ENCODE data around the gene GEMIN5.

GEMIN5 gene

GRCh38 chr5:154878642-154879335 is 59.2 kb downstream of the GEMIN5 start:
- DNase-seq = no peak

GRCh38 chr5:154873791-154874331 is 64.2 kb downstream of the GEMIN5 start:
- no peak for DNase-seq

- no peak for DNase-seq
Measured at GRCh38 chr5:154871734-154872133, 66.3 kb downstream of the GEMIN5 start.

GRCh38 chr5:154868702-154869101 is 69.3 kb downstream of the GEMIN5 start:
- DNase-seq = peak in 1 of 2 experiments; percentile 28

- DNase-seq = no peak
Measured at GRCh38 chr5:154866841-154867240, 71.2 kb downstream of the GEMIN5 start.

- DNase-seq = no peak
Measured at GRCh38 chr5:154865466-154866184, 72.4 kb downstream of the GEMIN5 start.

GRCh38 chr5:154863291-154864080 is 74.5 kb downstream of the GEMIN5 start:
- no peak for DNase-seq

- no peak for DNase-seq
Measured at GRCh38 chr5:154862766-154863165, 75.2 kb downstream of the GEMIN5 start.

GRCh38 chr5:154861946-154862345 is 76.1 kb downstream of the GEMIN5 start:
- DNase-seq = no peak

- DNase-seq = no peak
Measured at GRCh38 chr5:154860765-154861164, 77.2 kb downstream of the GEMIN5 start.

- DNase-seq = no peak
Measured at GRCh38 chr5:154860123-154860522, 77.9 kb downstream of the GEMIN5 start.

GRCh38 chr5:154858972-154859871 is 78.8 kb downstream of the GEMIN5 start:
- DNase-seq = no peak

GRCh38 chr5:154858297-154858971 is 79.6 kb downstream of the GEMIN5 start, which contains the start of gene CNOT8:
TSS of gene CNOT8 (plus strand) at chr5:154858627. CDS start at chr5:154863279, 4,652 bp downstream.
- peak; percentile 92 to 98 for DNase-seq

- DNase-seq = peak; percentile 96 to 98
Measured at GRCh38 chr5:154857530-154858296, 80.3 kb downstream of the GEMIN5 start.

- DNase-seq = no peak
Measured at GRCh38 chr5:154851351-154851750, 86.7 kb downstream of the GEMIN5 start.

- DNase-seq = no peak
Measured at GRCh38 chr5:154850255-154851062, 87.6 kb downstream of the GEMIN5 start, which contains the start of gene FAXDC2. TSS of gene FAXDC2 (minus strand) at chr5:154850603. CDS start at chr5:154838178, 12,425 bp downstream.

GRCh38 chr5:154849791-154850201 is 88.2 kb downstream of the GEMIN5 start:
- DNase-seq = no peak

GRCh38 chr5:154849264-154849785 is 88.7 kb downstream of the GEMIN5 start:
- no peak for DNase-seq

- no peak for DNase-seq
Measured at GRCh38 chr5:154844809-154845208, 93.2 kb downstream of the GEMIN5 start.

All from SW 1271 (cell line).